ENCODE data around the gene GIPC3.

GIPC3 gene

GRCh38 chr19:3550947-3551791, 34.1 kb upstream of the GIPC3 start:
- no peak for TF ChIP-seq CTCF (IDR thresholded peaks at IDR 0.05; ENCODE audit: control insufficient read depth, extremely low read depth, insufficient read depth)
- no peak overlapping the region for H3K4me3 ChIP-seq (ENCODE audit: low read depth, low read length)
- no peak for DNase-seq (ENCODE audit: low read depth)

- DNase-seq (ENCODE audit: low read depth) = no peak
- no peak overlapping the region for H3K4me3 ChIP-seq (ENCODE audit: low read depth, low read length)
- no peak for TF ChIP-seq CTCF (IDR thresholded peaks at IDR 0.05; ENCODE audit: control insufficient read depth, extremely low read depth, insufficient read depth)
These were observed 33.5 kb upstream of the GIPC3 start for GRCh38 chr19:3551792-3552095.

GRCh38 chr19:3554254-3555083, 30.8 kb upstream of the GIPC3 start:
- H3K4me3 ChIP-seq (ENCODE audit: low read depth, low read length) = no peak overlapping the region
- DNase-seq (ENCODE audit: low read depth) = no peak
- TF ChIP-seq CTCF (IDR thresholded peaks at IDR 0.05; ENCODE audit: control insufficient read depth, extremely low read depth, insufficient read depth) = no peak

GRCh38 chr19:3555653-3556422, 29.4 kb upstream of the GIPC3 start:
- H3K4me3 ChIP-seq (ENCODE audit: low read depth, low read length) = peak overlapping the region; percentile 89
- no peak for DNase-seq (ENCODE audit: low read depth)
- no peak for TF ChIP-seq CTCF (IDR thresholded peaks at IDR 0.05; ENCODE audit: control insufficient read depth, extremely low read depth, insufficient read depth)

GRCh38 chr19:3556423-3556977, 28.8 kb upstream of the GIPC3 start:
- no peak for DNase-seq (ENCODE audit: low read depth)
- no peak for TF ChIP-seq CTCF (IDR thresholded peaks at IDR 0.05; ENCODE audit: control insufficient read depth, extremely low read depth, insufficient read depth)
- H3K4me3 ChIP-seq (ENCODE audit: low read depth, low read length) = peak overlapping the region; percentile 89

GRCh38 chr19:3556978-3557460, 28.3 kb upstream of the GIPC3 start:
- H3K4me3 ChIP-seq (ENCODE audit: low read depth, low read length) = peak overlapping the region; percentile 89
- no peak for DNase-seq (ENCODE audit: low read depth)
- TF ChIP-seq CTCF (IDR thresholded peaks at IDR 0.05; ENCODE audit: control insufficient read depth, extremely low read depth, insufficient read depth) = 0 out of 2 replicates have a peak, but pooled peaks have one; percentile 2
